Activated CD8-positive, alpha-beta T cell treated with anti-CD3 and anti-CD28 coated beads for 36 hours (primary cell): ENCODE measurements around the gene GPC6. TPM values are rescaled to one million over a fixed set of nuclear protein-coding genes. Genes with fewer than 3 reads are reported as not detected.

Experiments used
- ATAC-seq: fragments of 200-7000 bp; cut with Tn5 transposase; one replicate; pipeline ENCODE4 v1.10.0; 2021; ENCODE audit warnings: mild to moderate bottlenecking, moderate library complexity
- CTCF ChIA-PET: fragments of 350-600 bp; sonication (Branson Sonifier 250); formaldehyde crosslinking; loops from one replicate; lab custom pipeline; 2021; ENCODE audit warnings: antibody characterized with exemption; lab: Charles Lee
- POLR2A ChIA-PET: fragments of 350-600 bp; sonication (Branson Sonifier 250); formaldehyde crosslinking; loops from one replicate; lab custom pipeline; 2021; ENCODE audit warnings: antibody characterized with exemption; lab: Charles Lee
- DNase-seq: peaks from one replicate; pipeline ENCODE4 v3.0.0-alpha.2; 2020
- H3K27ac Mint-ChIP-seq: one replicate; pipeline ENCODE4 v1.8.0; 2021; ENCODE audit warnings: mild to moderate bottlenecking, mixed read lengths
- H3K27me3 Mint-ChIP-seq: one replicate; pipeline ENCODE4 v1.8.0; 2021; ENCODE audit warnings: mixed read lengths
- H3K36me3 Mint-ChIP-seq: one replicate; pipeline ENCODE4 v1.8.0; 2021; ENCODE audit warnings: low read depth, mixed read lengths
- H3K4me1 Mint-ChIP-seq: one replicate; pipeline ENCODE4 v1.8.0; 2021; ENCODE audit warnings: low read depth, mixed read lengths
- H3K4me3 Mint-ChIP-seq: one replicate; pipeline ENCODE4 v1.8.0; 2021; ENCODE audit warnings: mild to moderate bottlenecking, moderate library complexity, mixed read lengths
- H3K9me3 Mint-ChIP-seq: one replicate; pipeline ENCODE4 v1.8.0; 2021; ENCODE audit warnings: mixed read lengths
- CTCF ChIP-seq: fragments of 200-600 bp; IDR thresholded peaks from one replicate; pipeline ENCODE4 v1.8.0; 2022; ENCODE audit warnings: antibody characterized with exemption, mild to moderate bottlenecking
- intact Hi-C: fragments of 100-400 bp; cut with micrococcal nuclease; formaldehyde crosslinking; loops from one replicate; pipeline ENCODE4 v1.10.0; 2022
- total RNA-seq, 2 experiments: library from RNA; stranded (reverse); gene quantifications; one replicate each; pipeline ENCODE4 v1.2.3, GENCODE V29; 2021

GPC6 gene
- total RNA-seq, 2 experiments from 2014 or later = not detected

GRCh38 chr13:93338906-93339305, 112.3 kb downstream of the GPC6 start:
- no peak for TF ChIP-seq CTCF
- ATAC-seq = no peak

GRCh38 chr13:93339550-93339949, 112.9 kb downstream of the GPC6 start:
- intact Hi-C loops = no loop called here
- TF ChIP-seq CTCF = no peak
- no peak for ATAC-seq
- DNase-seq = no peak
- CTCF ChIA-PET = no interaction called here
- Mint-ChIP-seq H3K27me3 (no peaks in the 10 kb centered on the region), H3K36me3 (no peaks in the 10 kb centered on the region), H3K27ac (no peak overlapping the region), H3K4me3 (no peak overlapping the region), H3K9me3 (no peaks in the 10 kb centered on the region), H3K4me1 (no peaks in the 10 kb centered on the region)
- POLR2A ChIA-PET = no interaction called here

More at GRCh38 chr13:93338906-93339305, 112.3 kb downstream of the GPC6 start:
- no peaks in the 10 kb centered on the region for H3K36me3 Mint-ChIP-seq
- no peaks in the 10 kb centered on the region for H3K9me3 Mint-ChIP-seq
- no peak overlapping the region for H3K4me3 Mint-ChIP-seq
- no peak for DNase-seq
- no peaks in the 10 kb centered on the region for H3K4me1 Mint-ChIP-seq
- intact Hi-C loops = no loop called here
- H3K27me3 Mint-ChIP-seq = no peaks in the 10 kb centered on the region
- POLR2A ChIA-PET = no interaction called here
- no peak overlapping the region for H3K27ac Mint-ChIP-seq
- CTCF ChIA-PET = no interaction called here

GRCh38 chr13:93341517-93341916, 114.9 kb downstream of the GPC6 start:
- intact Hi-C loops = no loop called here
- Mint-ChIP-seq H3K27me3 (no peaks in the 10 kb centered on the region), H3K4me3 (no peak overlapping the region), H3K27ac (no peak overlapping the region), H3K9me3 (no peaks in the 10 kb centered on the region), H3K36me3 (no peaks in the 10 kb centered on the region), H3K4me1 (no peaks in the 10 kb centered on the region)
- DNase-seq (no peak), ATAC-seq (no peak)
- ChIA-PET CTCF (no interaction called here), POLR2A (no interaction called here)
- TF ChIP-seq CTCF = no peak

GRCh38 chr13:93343097-93343496, 116.5 kb downstream of the GPC6 start:
- Mint-ChIP-seq H3K36me3 (no peaks in the 10 kb centered on the region), H3K9me3 (no peaks in the 10 kb centered on the region), H3K4me3 (no peak overlapping the region), H3K27ac (no peak overlapping the region), H3K4me1 (no peaks in the 10 kb centered on the region), H3K27me3 (no peaks in the 10 kb centered on the region)
- no peak for TF ChIP-seq CTCF
- ChIA-PET POLR2A (no interaction called here), CTCF (no interaction called here)
- intact Hi-C loops = no loop called here
- ATAC-seq = no peak
- DNase-seq = no peak

GRCh38 chr13:93344048-93344705, 117.6 kb downstream of the GPC6 start:
- no peaks in the 10 kb centered on the region for H3K36me3 Mint-ChIP-seq
- H3K4me1 Mint-ChIP-seq = no peaks in the 10 kb centered on the region
- intact Hi-C loops = no loop called here
- H3K4me3 Mint-ChIP-seq = no peak overlapping the region
- ChIA-PET CTCF (interaction anchor here (0.6 kb wide), 1 partner anchor 735 kb away, joined by 3 read pairs; no protein-coding TSS in a partner anchor), POLR2A (no interaction called here)
- H3K9me3 Mint-ChIP-seq = no peaks in the 10 kb centered on the region
- ATAC-seq (no peak), DNase-seq (no peak)
- TF ChIP-seq CTCF = no peak
- H3K27ac Mint-ChIP-seq = no peak overlapping the region
- H3K27me3 Mint-ChIP-seq = no peaks in the 10 kb centered on the region
